K562 treated with DMSO at 1 percent for 24 hours (cell line): Measurements from ENCODE around the gene KCNK17. TPM values are rescaled to one million over a fixed set of nuclear protein-coding genes. Genes with fewer than 3 reads are reported as not detected.

Experiments used
- total RNA-seq: library from RNA; unstranded; fragments of 300-600 nt; gene quantifications from 2 replicates; pipeline ENCODE4 v1.2.3, GENCODE V29; 2022; ENCODE audit warnings: low read depth; ENCODE audit not compliant: insufficient read depth

KCNK17 gene
- not detected in 2 replicates for total RNA-seq

GRCh38 chr6:39314273-39314795 is at the start of gene KCNK17:
Gene KCNK17, minus strand, starts transcription at chr6:39314419. Its CDS starts 99 bp downstream, at chr6:39314320.

GRCh38 chr6:39322306-39322850 is 8.2 kb upstream of the KCNK17 start, which contains the start of gene KCNK16:
Gene KCNK16, minus strand, starts transcription at chr6:39322702. Its CDS starts 162 bp downstream, at chr6:39322540.

Other genes starting within 250 kb of the KCNK17 start
- 8.4 and 10.0 TPM in 2 replicates for gene SAYSD1, start 199.2 kb downstream of the KCNK17 start, total RNA-seq
- 20.6 TPM in 2 replicates for gene KCNK5, start 84.9 kb downstream of the KCNK17 start, total RNA-seq
- gene KCNK16, start 8.3 kb upstream of the KCNK17 start, total RNA-seq = not detected in 2 replicates